ENCODE measurements around the gene TRIM38. TPM values are rescaled to one million over a fixed set of nuclear protein-coding genes. Genes with fewer than 3 reads are reported as not detected.
A peak's percentile ranks its signal among the peaks of the same experiment; 100 is the strongest.

The TRIM38 gene
- total and polyA plus RNA-seq, 2 of the 13 experiments (the other 11 are each of a cell fraction or from before 2014, with no cell fraction given): 2.5 to 3.1 TPM

DNA sequence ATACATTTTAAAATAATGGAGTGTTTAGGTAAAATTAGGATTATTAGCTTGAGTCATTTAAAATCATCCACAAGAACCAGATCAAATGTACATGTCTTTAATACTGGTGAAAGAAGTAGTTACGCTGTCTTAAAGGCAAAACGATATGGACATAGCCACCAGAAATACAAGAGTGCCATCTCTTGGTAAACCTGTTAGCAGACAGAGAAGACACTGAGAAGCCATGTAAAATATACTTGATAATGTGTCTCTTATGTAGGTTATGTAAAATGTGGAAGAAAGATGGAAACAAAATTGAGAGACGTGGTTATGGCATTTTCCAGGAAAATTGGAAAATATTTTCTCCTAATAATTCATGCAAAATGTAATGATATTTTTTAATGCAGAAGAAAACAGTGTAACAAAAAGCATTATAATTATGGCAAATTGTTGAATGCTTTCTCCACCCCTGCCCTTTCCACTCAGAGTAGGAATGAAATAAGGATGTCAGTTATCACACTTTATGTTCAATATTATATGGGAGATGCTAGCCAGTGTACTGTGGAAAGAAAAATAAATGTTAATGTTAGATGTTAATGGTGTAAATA is 19.9 kb upstream of the TRIM38 start (continued):
- TF ChIP-seq NRL (CRISPR knock-in tag; IDR thresholded peaks at IDR 0.05; ENCODE audit: borderline replicate concordance) (no peak), TCF7 (IDR thresholded peaks at IDR 0.05; ENCODE audit: low read depth) (no peak), PRMT3 (CRISPR knock-in tag; IDR thresholded peaks at IDR 0.05; ENCODE audit: borderline replicate concordance, low read depth) (no peak), REPIN1 (CRISPR knock-in tag; IDR thresholded peaks at IDR 0.05; ENCODE audit: borderline replicate concordance, low read depth) (peak; percentile 50; the same call in 1 of the 2 replicates), ZNF496 (CRISPR knock-in tag; IDR thresholded peaks at IDR 0.05; ENCODE audit: insufficient replicate concordance) (no peak), MAFG (CRISPR knock-in tag; IDR thresholded peaks at IDR 0.05) (no peak), SP1 (IDR thresholded peaks at IDR 0.05) (no peak), SP1 (CRISPR knock-in tag; IDR thresholded peaks at IDR 0.05) (no peak), YEATS2 (CRISPR knock-in tag; IDR thresholded peaks at IDR 0.05; ENCODE audit: borderline replicate concordance) (peak; percentile 40; the same call in 1 of the 2 replicates), AGO1 (IDR thresholded peaks at IDR 0.05; ENCODE audit: low read depth, low read length, poor library complexity, severe bottlenecking) (no peak), HMG20A (CRISPR knock-in tag; IDR thresholded peaks at IDR 0.05; ENCODE audit: borderline replicate concordance) (peak; percentile 16; the same call in 1 of the 2 replicates), SOX5 (CRISPR knock-in tag; IDR thresholded peaks at IDR 0.05; ENCODE audit: borderline replicate concordance) (peak; percentile 32; the same call in 1 of the 2 replicates), ZNF12 (CRISPR knock-in tag; IDR thresholded peaks at IDR 0.05) (no peak), IRF2 (CRISPR knock-in tag; IDR thresholded peaks at IDR 0.05) (peak; percentile 64; the same call in 1 of the 2 replicates), RXRA (CRISPR knock-in tag; IDR thresholded peaks at IDR 0.05) (no peak), KLF16 (CRISPR knock-in tag; IDR thresholded peaks at IDR 0.05) (peak in 1 of 2 experiments; percentile 52; a peak in 1 of 4 replicates), ZNF331 (CRISPR knock-in tag; IDR thresholded peaks at IDR 0.05) (no peak), ELF3 (CRISPR knock-in tag; IDR thresholded peaks at IDR 0.05) (0 out of 2 replicates have a peak, but pooled peaks have one; percentile 37), SIX1 (CRISPR knock-in tag; IDR thresholded peaks at IDR 0.05; ENCODE audit: borderline replicate concordance) (0 out of 2 replicates have a peak, but pooled peaks have one; percentile 40)
- TF ChIP-seq, protein P1, sequence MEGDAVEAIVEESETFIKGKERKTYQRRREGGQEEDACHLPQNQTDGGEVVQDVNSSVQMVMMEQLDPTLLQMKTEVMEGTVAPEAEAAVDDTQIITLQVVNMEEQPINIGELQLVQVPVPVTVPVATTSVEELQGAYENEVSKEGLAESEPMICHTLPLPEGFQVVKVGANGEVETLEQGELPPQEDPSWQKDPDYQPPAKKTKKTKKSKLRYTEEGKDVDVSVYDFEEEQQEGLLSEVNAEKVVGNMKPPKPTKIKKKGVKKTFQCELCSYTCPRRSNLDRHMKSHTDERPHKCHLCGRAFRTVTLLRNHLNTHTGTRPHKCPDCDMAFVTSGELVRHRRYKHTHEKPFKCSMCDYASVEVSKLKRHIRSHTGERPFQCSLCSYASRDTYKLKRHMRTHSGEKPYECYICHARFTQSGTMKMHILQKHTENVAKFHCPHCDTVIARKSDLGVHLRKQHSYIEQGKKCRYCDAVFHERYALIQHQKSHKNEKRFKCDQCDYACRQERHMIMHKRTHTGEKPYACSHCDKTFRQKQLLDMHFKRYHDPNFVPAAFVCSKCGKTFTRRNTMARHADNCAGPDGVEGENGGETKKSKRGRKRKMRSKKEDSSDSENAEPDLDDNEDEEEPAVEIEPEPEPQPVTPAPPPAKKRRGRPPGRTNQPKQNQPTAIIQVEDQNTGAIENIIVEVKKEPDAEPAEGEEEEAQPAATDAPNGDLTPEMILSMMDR (CRISPR knock-in tag; IDR thresholded peaks at IDR 0.05): peak; percentile 92
- TF ChIP-seq, protein P2, sequence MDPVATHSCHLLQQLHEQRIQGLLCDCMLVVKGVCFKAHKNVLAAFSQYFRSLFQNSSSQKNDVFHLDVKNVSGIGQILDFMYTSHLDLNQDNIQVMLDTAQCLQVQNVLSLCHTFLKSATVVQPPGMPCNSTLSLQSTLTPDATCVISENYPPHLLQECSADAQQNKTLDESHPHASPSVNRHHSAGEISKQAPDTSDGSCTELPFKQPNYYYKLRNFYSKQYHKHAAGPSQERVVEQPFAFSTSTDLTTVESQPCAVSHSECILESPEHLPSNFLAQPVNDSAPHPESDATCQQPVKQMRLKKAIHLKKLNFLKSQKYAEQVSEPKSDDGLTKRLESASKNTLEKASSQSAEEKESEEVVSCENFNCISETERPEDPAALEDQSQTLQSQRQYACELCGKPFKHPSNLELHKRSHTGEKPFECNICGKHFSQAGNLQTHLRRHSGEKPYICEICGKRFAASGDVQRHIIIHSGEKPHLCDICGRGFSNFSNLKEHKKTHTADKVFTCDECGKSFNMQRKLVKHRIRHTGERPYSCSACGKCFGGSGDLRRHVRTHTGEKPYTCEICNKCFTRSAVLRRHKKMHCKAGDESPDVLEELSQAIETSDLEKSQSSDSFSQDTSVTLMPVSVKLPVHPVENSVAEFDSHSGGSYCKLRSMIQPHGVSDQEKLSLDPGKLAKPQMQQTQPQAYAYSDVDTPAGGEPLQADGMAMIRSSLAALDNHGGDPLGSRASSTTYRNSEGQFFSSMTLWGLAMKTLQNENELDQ (CRISPR knock-in tag; IDR thresholded peaks at IDR 0.05; ENCODE audit: borderline replicate concordance): no peak
- TF ChIP-seq, protein P3, sequence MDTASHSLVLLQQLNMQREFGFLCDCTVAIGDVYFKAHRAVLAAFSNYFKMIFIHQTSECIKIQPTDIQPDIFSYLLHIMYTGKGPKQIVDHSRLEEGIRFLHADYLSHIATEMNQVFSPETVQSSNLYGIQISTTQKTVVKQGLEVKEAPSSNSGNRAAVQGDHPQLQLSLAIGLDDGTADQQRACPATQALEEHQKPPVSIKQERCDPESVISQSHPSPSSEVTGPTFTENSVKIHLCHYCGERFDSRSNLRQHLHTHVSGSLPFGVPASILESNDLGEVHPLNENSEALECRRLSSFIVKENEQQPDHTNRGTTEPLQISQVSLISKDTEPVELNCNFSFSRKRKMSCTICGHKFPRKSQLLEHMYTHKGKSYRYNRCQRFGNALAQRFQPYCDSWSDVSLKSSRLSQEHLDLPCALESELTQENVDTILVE (CRISPR knock-in tag; IDR thresholded peaks at IDR 0.05): peak; percentile 64; the same call in 1 of the 2 replicates
- TF ChIP-seq, protein P4, sequence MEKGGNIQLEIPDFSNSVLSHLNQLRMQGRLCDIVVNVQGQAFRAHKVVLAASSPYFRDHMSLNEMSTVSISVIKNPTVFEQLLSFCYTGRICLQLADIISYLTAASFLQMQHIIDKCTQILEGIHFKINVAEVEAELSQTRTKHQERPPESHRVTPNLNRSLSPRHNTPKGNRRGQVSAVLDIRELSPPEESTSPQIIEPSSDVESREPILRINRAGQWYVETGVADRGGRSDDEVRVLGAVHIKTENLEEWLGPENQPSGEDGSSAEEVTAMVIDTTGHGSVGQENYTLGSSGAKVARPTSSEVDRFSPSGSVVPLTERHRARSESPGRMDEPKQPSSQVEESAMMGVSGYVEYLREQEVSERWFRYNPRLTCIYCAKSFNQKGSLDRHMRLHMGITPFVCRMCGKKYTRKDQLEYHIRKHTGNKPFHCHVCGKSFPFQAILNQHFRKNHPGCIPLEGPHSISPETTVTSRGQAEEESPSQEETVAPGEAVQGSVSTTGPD (CRISPR knock-in tag; IDR thresholded peaks at IDR 0.05): no peak
- TF ChIP-seq, protein P5, sequence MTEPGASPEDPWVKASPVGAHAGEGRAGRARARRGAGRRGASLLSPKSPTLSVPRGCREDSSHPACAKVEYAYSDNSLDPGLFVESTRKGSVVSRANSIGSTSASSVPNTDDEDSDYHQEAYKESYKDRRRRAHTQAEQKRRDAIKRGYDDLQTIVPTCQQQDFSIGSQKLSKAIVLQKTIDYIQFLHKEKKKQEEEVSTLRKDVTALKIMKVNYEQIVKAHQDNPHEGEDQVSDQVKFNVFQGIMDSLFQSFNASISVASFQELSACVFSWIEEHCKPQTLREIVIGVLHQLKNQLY (CRISPR knock-in tag; IDR thresholded peaks at IDR 0.05): no peak
